Breast epithelium (tissue), 4 donors: Measurements from ENCODE around the gene SETBP1. TPM values are rescaled to one million over a fixed set of nuclear protein-coding genes. Genes with fewer than 3 reads are reported as not detected.

Experiments
- DNase-seq, 2 donors: peaks; one replicate each; pipeline ENCODE4 v3.0.0-alpha.2; 2019; ENCODE audit warnings: low spot score in 2 of 2
- H3K27ac ChIP-seq, 2 donors: fragments of 200-600 bp; sonication (generic) in 1 of 2; one replicate each; pipeline ENCODE4 v1.5.1; 2016 to 2019; ENCODE audit warnings: mild to moderate bottlenecking in 1 of 2
- H3K27me3 ChIP-seq, 2 donors: fragments of 200-600 bp; sonication (generic) in 1 of 2; one replicate each; pipeline versions ENCODE4 v1.5.1 to v1.6.0; 2017 to 2019; ENCODE audit warnings: control low read depth in 1 of 2, mild to moderate bottlenecking in 1 of 2
- H3K36me3 ChIP-seq: fragments of 200-600 bp; one replicate; pipeline ENCODE4 v1.5.1; 2019
- H3K4me1 ChIP-seq, 2 donors: fragments of 200-600 bp; sonication (generic); one replicate each; pipeline ENCODE4 v1.5.1; 2016 to 2019; ENCODE audit warnings: control low read depth in 1 of 2
- H3K4me3 ChIP-seq, 3 donors: fragments of 200-600 bp; sonication (generic); 1 replicate in 2 of 3; 2 replicates in 1 of 3; pipeline ENCODE4 v1.5.1; 2016 to 2019; ENCODE audit warnings: mild to moderate bottlenecking in 3 of 3, moderate library complexity in 2 of 3
- H3K9me3 ChIP-seq, 2 donors: fragments of 200-600 bp; sonication (generic) in 1 of 2; one replicate each; pipeline ENCODE4 v1.5.1; 2016 to 2019; ENCODE audit warnings: control low read depth in 1 of 2
- CTCF ChIP-seq, 3 donors: fragments of 450-650 bp; IDR thresholded peaks; one replicate each; pipeline ENCODE4 v1.5.1; 2016 to 2017; ENCODE audit warnings: antibody characterized with exemption in 3 of 3, mild to moderate bottlenecking in 3 of 3, moderate library complexity in 3 of 3
- POLR2A ChIP-seq: fragments of 450-650 bp; IDR thresholded peaks from one replicate; pipeline ENCODE4 v1.6.1; 2016; ENCODE audit warnings: antibody characterized with exemption, mild to moderate bottlenecking, moderate library complexity
- POLR2AphosphoS5 ChIP-seq, 3 donors: sonication (generic); formaldehyde crosslinking; IDR thresholded peaks; one replicate each; pipeline ENCODE4 v1.6.1; 2017; ENCODE audit warnings: antibody characterized with exemption in 3 of 3
- intact Hi-C: fragments of 100-400 bp; cut with DNase I; formaldehyde crosslinking; loops from one replicate; pipeline ENCODE4 v1.15.1; 2023; ENCODE audit warnings: low total_unique reads
- total RNA-seq, 3 donors: library from RNA; depleted of rRNA; stranded (reverse); fragments of >200 nt; gene quantifications; one replicate each; pipeline ENCODE4 v1.1.0, GENCODE V29; 2016

The SETBP1 gene
- total RNA-seq, 3 donors from 2014 or later = 26.2 to 40.1 (median 37.0) TPM

- TF ChIP-seq POLR2AphosphoS5 (IDR thresholded peaks at IDR 0.05) = no peak
- no peak for TF ChIP-seq POLR2A
- TF ChIP-seq CTCF (IDR thresholded peaks at IDR 0.05) = no peak
- Histone ChIP-seq H3K36me3 (no peaks in the 10 kb centered on the region), H3K4me1 (no peaks in the 10 kb centered on the region), H3K4me3 (no peak overlapping the region), H3K27me3 (no peaks in the 10 kb centered on the region), H3K9me3 (no peaks in the 10 kb centered on the region), H3K27ac (no peak overlapping the region)
- intact Hi-C loops = no loop called here
- DNase-seq = no peak
Observed at GRCh38 chr18:45055811-45056210, 375.1 kb downstream of the SETBP1 start.

GRCh38 chr18:45056926-45057325 is 376.2 kb downstream of the SETBP1 start:
- intact Hi-C loops = no loop called here
- peak overlapping the region in 1 of 2 donors; percentile 33 for H3K27ac ChIP-seq
- DNase-seq = no peak
- no peak for TF ChIP-seq CTCF (IDR thresholded peaks at IDR 0.05)
- TF ChIP-seq POLR2AphosphoS5 (IDR thresholded peaks at IDR 0.05) = no peak
- TF ChIP-seq POLR2A = no peak
- H3K4me3 ChIP-seq = no peak overlapping the region
- H3K27me3 ChIP-seq = no peaks in the 10 kb centered on the region
- no peaks in the 10 kb centered on the region for H3K9me3 ChIP-seq
- no peaks in the 10 kb centered on the region for H3K4me1 ChIP-seq
- no peaks in the 10 kb centered on the region for H3K36me3 ChIP-seq

- Histone ChIP-seq H3K4me3 (no peak overlapping the region), H3K9me3 (no peaks in the 10 kb centered on the region), H3K27me3 (no peaks in the 10 kb centered on the region), H3K36me3 (no peaks in the 10 kb centered on the region), H3K4me1 (no peaks in the 10 kb centered on the region), H3K27ac (no peak overlapping the region)
- intact Hi-C loops = no loop called here
- TF ChIP-seq POLR2AphosphoS5 (IDR thresholded peaks at IDR 0.05) (no peak), POLR2A (no peak), CTCF (IDR thresholded peaks at IDR 0.05) (no peak)
- DNase-seq = no peak
Observed at GRCh38 chr18:45057955-45058600, 377.4 kb downstream of the SETBP1 start.

- intact Hi-C loops = no loop called here
- Histone ChIP-seq H3K27ac (no peak overlapping the region), H3K4me3 (no peak overlapping the region), H3K9me3 (no peaks in the 10 kb centered on the region), H3K36me3 (no peaks in the 10 kb centered on the region), H3K4me1 (no peaks in the 10 kb centered on the region), H3K27me3 (no peaks in the 10 kb centered on the region)
- TF ChIP-seq CTCF (IDR thresholded peaks at IDR 0.05) (no peak), POLR2AphosphoS5 (IDR thresholded peaks at IDR 0.05) (no peak), POLR2A (no peak)
- DNase-seq = no peak
Observed at GRCh38 chr18:45059695-45060094, 379.0 kb downstream of the SETBP1 start.

GRCh38 chr18:45060102-45060501 is 379.4 kb downstream of the SETBP1 start:
- DNase-seq = no peak
- H3K4me3 ChIP-seq = no peak overlapping the region
- no peak overlapping the region for H3K27ac ChIP-seq
- no peak for TF ChIP-seq POLR2AphosphoS5 (IDR thresholded peaks at IDR 0.05)
- no peak for TF ChIP-seq CTCF (IDR thresholded peaks at IDR 0.05)
- TF ChIP-seq POLR2A = no peak
- H3K36me3 ChIP-seq = no peaks in the 10 kb centered on the region
- H3K27me3 ChIP-seq = no peaks in the 10 kb centered on the region
- intact Hi-C loops = no loop called here
- H3K9me3 ChIP-seq = no peaks in the 10 kb centered on the region
- no peaks in the 10 kb centered on the region for H3K4me1 ChIP-seq
